OCI-LY7 (cell line): ENCODE results near the gene PANK4. TPM values are rescaled to one million over a fixed set of nuclear protein-coding genes. Genes with fewer than 3 reads are reported as not detected.

Experiments used
- BruUV-seq: library from RNA; stranded (reverse); fragments of 400-500 nt; replicated peaks from 2 replicates; lab custom pipeline; 2021; lab: Mats Ljungman, UMichigan
- CTCF ChIA-PET: fragments of 300-600 bp; sonication (Branson Sonifier 250); formaldehyde crosslinking; loops from one replicate; lab custom pipeline; 2022; ENCODE audit warnings: antibody characterized with exemption; ENCODE audit not compliant: unreplicated experiment; lab: Charles Lee
- POLR2A ChIA-PET: fragments of 300-600 bp; sonication (Branson Sonifier 250); formaldehyde crosslinking; loops from one replicate; lab custom pipeline; 2022; ENCODE audit warnings: antibody characterized with exemption; lab: Charles Lee
- DNase-seq: peaks from one replicate; pipeline ENCODE4 v3.0.0-alpha.2; 2015; ENCODE audit warnings: low spot score
- H2AFZ ChIP-seq: fragments of 200-600 bp; sonication (generic), shearing (Covaris generic); 2 replicates; pipeline ENCODE4 v1.6.1; 2014; ENCODE audit warnings: mild to moderate bottlenecking, antibody characterized with exemption, low read length, moderate library complexity
- H3K27ac ChIP-seq: fragments of 200-600 bp; sonication (generic); 2 replicates; pipeline ENCODE4 v1.5.1; 2014; ENCODE audit warnings: mixed run types, low read depth, mild to moderate bottlenecking, moderate library complexity, low read length, inconsistent platforms; ENCODE audit not compliant: poor library complexity, severe bottlenecking
- H3K36me3 ChIP-seq: fragments of 200-600 bp; sonication (generic); 2 replicates; pipeline ENCODE4 v1.6.1; 2014; ENCODE audit warnings: mild to moderate bottlenecking, antibody characterized with exemption, low read length, moderate library complexity, mixed read lengths; ENCODE audit not compliant: insufficient read depth
- H3K4me1 ChIP-seq: fragments of 200-600 bp; sonication (generic); 2 replicates; pipeline ENCODE4 v1.5.1; 2014; ENCODE audit warnings: mild to moderate bottlenecking, low read length; ENCODE audit not compliant: insufficient read depth, poor library complexity, severe bottlenecking
- H3K4me2 ChIP-seq: fragments of 200-600 bp; sonication (generic); 2 replicates; pipeline ENCODE4 v1.6.1; 2014; ENCODE audit warnings: mild to moderate bottlenecking, low read length
- H3K4me3 ChIP-seq: fragments of 200-600 bp; sonication (generic); 2 replicates; pipeline ENCODE4 v1.5.1; 2014; ENCODE audit warnings: mild to moderate bottlenecking, low read depth, low read length; ENCODE audit not compliant: poor library complexity, severe bottlenecking
- H3K79me2 ChIP-seq: fragments of 200-600 bp; sonication (generic); 2 replicates; pipeline ENCODE4 v1.6.1; 2016; ENCODE audit warnings: low read depth, mild to moderate bottlenecking, low read length, moderate library complexity, mixed read lengths; ENCODE audit not compliant: insufficient read depth
- H3K9me2 ChIP-seq: fragments of 200-600 bp; sonication (generic); 2 replicates; pipeline ENCODE4 v1.6.1; 2016; ENCODE audit warnings: mild to moderate bottlenecking, low read length, mixed read lengths; ENCODE audit not compliant: insufficient read depth
- H3K9me3 ChIP-seq: fragments of 200-600 bp; sonication (generic); 2 replicates; pipeline ENCODE4 v1.6.1; 2014; ENCODE audit warnings: mild to moderate bottlenecking, mixed run types, low read length, mixed read lengths
- H4K20me1 ChIP-seq: fragments of 200-600 bp; sonication (generic); 2 replicates; pipeline ENCODE4 v1.6.1; 2014; ENCODE audit warnings: mild to moderate bottlenecking, antibody characterized with exemption, low read length, moderate library complexity, mixed read lengths; ENCODE audit not compliant: insufficient read depth
- EZH2phosphoT487 ChIP-seq: fragments of 200-600 bp; sonication (generic); IDR thresholded peaks from 2 replicates; pipeline ENCODE4 v1.6.1; 2018; ENCODE audit warnings: low read depth, borderline replicate concordance, mild to moderate bottlenecking, mixed run types, antibody characterized with exemption, low read length, moderate library complexity, mixed read lengths
- intact Hi-C: fragments of 100-400 bp; cut with micrococcal nuclease; formaldehyde crosslinking; loops from one replicate; pipeline ENCODE4 v1.10.0; 2022; ENCODE audit not compliant: unreplicated experiment
- total RNA-seq, 2 experiments: library from RNA; depleted of rRNA in 1 of 2; stranded (reverse); fragments of >200 nt in 1 of 2; shearing (Covaris generic) in 1 of 2; gene quantifications; 2 replicates each; pipeline ENCODE4 v1.2.3, GENCODE V29; 2014 to 2022
- TF ChIP-seq, protein P1 (sequence below): fragments of 200-600 bp; sonication (generic); conservative IDR thresholded peaks from 2 replicates; pipeline ENCODE4 v1.5.1; 2014; ENCODE audit warnings: mild to moderate bottlenecking, antibody characterized with exemption, low read length, moderate library complexity, mixed read lengths

The PANK4 gene
- total RNA-seq, 2 experiments from 2014 or later = 49.1 to 55.9 TPM

DNA sequence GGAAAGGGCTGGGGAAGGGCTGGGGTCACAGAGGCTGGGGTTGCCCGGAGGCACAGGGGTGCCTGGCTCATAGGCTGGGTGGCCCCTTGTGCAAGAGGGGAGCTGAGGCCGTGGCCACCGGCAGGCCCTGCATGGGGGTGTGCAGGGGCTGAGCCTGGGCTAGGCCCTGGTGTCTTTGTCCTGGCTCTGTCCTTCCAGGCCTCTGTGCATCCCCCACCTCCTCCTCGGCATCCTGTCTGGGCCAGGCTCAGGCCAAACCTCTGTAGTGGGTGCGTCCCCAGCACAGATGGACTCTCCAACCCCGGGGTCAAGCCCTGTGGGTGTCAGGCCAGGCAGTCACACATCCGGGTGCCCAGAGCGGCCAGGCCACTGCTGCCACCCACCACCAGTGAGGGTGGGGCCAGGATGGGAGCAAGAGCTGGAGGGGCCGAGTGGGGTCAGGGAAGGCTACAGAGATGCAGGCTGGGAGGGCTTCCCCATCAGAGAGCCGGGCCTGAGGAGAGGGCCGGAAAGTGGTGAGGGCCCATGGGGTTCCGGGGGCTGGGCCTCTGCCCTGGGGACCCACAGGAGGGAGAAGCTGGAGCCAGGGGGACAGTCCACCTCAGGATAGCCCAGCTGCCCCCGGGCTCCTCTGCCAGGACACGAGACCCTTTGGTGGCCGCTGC is 19.4 kb downstream of the PANK4 start:
- POLR2A ChIA-PET = no interaction called here
- no TSS peak for BruUV-seq
- no peak overlapping the region for H2AFZ ChIP-seq
- CTCF ChIA-PET = no interaction called here
- H3K9me3 ChIP-seq = no peaks in the 10 kb centered on the region
- no peak for DNase-seq
- no peak for TF ChIP-seq EZH2phosphoT487
- TF ChIP-seq, protein P1, sequence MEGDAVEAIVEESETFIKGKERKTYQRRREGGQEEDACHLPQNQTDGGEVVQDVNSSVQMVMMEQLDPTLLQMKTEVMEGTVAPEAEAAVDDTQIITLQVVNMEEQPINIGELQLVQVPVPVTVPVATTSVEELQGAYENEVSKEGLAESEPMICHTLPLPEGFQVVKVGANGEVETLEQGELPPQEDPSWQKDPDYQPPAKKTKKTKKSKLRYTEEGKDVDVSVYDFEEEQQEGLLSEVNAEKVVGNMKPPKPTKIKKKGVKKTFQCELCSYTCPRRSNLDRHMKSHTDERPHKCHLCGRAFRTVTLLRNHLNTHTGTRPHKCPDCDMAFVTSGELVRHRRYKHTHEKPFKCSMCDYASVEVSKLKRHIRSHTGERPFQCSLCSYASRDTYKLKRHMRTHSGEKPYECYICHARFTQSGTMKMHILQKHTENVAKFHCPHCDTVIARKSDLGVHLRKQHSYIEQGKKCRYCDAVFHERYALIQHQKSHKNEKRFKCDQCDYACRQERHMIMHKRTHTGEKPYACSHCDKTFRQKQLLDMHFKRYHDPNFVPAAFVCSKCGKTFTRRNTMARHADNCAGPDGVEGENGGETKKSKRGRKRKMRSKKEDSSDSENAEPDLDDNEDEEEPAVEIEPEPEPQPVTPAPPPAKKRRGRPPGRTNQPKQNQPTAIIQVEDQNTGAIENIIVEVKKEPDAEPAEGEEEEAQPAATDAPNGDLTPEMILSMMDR = no peak
- no peaks in the 10 kb centered on the region for H3K4me1 ChIP-seq
- no peaks in the 10 kb centered on the region for H3K9me2 ChIP-seq
- no peak overlapping the region for H3K4me2 ChIP-seq
- no peak overlapping the region for H3K4me3 ChIP-seq
- no peak overlapping the region for H3K27ac ChIP-seq
- intact Hi-C loops = no loop called here
- H4K20me1 ChIP-seq = no peaks in the 10 kb centered on the region
- H3K79me2 ChIP-seq = no peaks in the 10 kb centered on the region
- H3K36me3 ChIP-seq = peaks cover 49% of the 10 kb centered on the region

DNA sequence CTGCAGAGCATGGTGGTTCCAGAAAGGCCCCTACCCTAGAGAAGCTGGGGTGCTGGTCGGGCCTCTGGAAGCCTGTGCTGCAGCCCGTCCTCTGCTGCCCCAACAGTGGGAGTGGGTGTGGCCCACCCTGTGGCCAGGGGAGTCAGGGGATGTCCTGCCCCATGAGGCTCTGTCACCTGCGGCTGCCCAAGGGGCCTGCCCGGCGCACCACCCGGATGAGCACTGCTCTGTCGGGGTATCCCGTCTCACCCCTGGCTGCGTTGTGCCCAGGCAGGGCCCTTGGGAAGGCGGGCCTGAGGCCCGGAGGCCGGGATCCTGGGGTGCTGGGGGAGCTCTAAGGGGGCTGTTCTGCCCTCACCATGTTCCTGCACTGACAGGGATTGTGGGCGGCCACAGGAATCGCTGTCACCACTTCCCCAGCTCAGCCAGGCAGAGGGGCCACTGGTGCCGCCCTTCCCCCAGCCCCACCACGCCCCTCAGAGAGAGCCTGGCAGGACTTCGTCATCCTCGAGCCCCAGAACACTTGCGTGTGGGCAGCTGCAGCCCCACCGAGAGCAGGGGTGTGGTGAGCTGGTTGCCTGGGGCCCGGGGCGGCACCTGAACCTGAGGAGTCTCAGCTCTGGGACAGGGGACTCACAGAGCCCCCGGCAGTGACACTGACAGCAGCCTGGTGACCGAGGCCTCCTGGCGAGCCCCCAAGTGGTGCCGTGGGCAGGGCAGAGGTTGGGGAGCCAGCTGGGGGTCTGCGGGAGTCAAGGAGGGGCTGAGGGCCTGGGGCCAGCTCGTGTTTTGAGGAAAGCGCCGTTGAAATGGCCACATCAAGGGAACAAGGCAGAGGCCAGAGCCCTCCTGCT is 20.2 kb downstream of the PANK4 start:
- intact Hi-C loops = no loop called here
- ChIA-PET CTCF (no interaction called here), POLR2A (no interaction called here)
- peaks cover 41% of the 10 kb centered on the region for H3K36me3 ChIP-seq
- no peaks in the 10 kb centered on the region for H3K4me1 ChIP-seq
- no peak for DNase-seq
- no peak overlapping the region for H2AFZ ChIP-seq
- H3K27ac ChIP-seq = no peak overlapping the region
- TF ChIP-seq, protein P1 = no peak
- no peak for TF ChIP-seq EZH2phosphoT487
- no peaks in the 10 kb centered on the region for H3K9me2 ChIP-seq
- no peaks in the 10 kb centered on the region for H3K9me3 ChIP-seq
- no peaks in the 10 kb centered on the region for H3K79me2 ChIP-seq
- no peak overlapping the region for H3K4me2 ChIP-seq
- no TSS peak for BruUV-seq
- H3K4me3 ChIP-seq = no peak overlapping the region
- no peaks in the 10 kb centered on the region for H4K20me1 ChIP-seq
